ENCODE data around the gene EEF1AKMT3.
A peak's percentile ranks its signal among the peaks of the same experiment; 100 is the strongest.
"Not testable (repeated sequence)": the region's sequence is repeated elsewhere in the genome, so short reads cannot be mapped to it uniquely, and the experiment has no call there.

Gene EEF1AKMT3

DNA sequence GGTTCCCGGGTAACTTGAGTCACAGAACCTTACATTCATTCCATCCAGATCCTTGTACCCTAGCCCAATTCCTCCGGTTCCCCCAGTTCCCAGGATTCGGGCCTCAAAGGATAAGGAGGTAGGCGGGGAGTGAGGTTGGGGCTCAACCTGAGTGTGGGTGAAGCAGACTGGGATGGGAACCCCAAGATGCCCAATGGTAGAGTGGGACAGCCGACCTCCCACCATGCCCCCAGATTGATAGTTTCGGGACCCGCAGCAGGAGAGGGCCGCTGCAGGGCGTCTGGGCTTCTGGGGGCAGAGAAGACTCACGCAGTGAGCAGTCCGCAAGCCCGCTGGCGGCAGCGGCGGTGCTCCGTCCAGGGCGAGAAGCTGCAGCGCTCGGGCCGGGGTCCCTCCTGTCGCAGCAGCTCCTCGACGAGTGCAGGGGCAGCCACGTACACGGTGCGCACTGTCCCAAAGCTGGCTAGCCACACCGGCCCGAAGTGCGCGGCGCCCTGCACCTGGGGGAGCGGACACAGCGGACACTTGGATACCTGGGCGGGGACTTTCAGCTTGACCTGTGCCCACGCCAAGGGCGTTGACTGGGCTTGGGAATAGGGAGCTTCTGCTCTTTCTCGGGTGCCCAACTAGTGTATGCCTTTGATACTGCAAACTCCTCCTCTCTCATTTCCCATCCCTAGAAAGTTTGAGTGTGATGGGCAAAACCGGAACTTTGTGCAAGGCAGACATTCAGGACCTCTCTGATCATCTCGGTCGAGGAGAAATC lies 6.5 kb upstream of the EEF1AKMT3 start:
- DNase-seq (ENCODE audit: low spot score): no peak

DNA sequence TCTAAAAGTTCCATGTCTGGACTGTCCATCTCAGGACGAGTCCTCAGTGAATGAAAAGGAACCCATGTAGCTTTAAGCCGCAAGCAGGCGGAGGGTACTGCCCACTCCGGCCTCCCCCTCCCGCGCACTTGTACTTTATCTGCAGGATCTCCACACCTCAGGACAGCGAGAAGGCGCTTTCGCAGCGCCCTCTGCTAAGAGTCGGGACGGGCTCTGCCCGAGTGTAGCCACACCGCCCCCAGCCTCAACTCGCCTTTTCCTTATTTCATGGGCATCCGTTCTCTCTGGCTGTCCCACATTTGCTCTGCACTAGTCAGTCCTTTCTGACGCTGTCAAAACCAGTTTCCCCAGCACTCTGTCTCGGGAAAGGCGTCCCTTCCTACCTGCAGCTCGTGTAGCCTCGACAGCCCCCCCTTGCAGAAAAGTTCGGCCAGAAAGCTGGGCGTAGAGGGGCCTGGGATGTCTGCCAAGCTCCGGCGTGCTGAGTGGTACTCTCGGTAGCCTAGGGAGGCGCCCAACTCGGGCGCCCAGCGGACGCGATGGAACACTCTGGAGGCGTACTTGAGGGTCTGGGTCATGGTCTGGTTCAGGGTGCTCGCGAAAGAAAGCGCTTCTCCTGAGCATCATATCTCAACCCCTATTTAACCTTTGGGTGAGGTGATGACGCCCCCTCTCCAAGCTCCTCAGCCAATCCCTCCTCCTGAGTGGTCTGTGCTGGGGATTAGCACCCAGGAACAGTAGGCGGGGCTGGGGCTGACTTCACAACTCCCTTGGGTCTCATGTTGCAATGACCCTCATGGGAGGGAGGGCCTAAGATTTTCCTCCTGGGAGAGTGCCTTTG lies 5.7 kb upstream of the EEF1AKMT3 start, which contains the start of gene CYP27B1:
Gene CYP27B1, minus strand, starts transcription at position 615 of the 841 bp plus-strand sequence. Its CDS starts 37 bp downstream, at position 578.
- DNase-seq (ENCODE audit: low spot score): no peak

DNA sequence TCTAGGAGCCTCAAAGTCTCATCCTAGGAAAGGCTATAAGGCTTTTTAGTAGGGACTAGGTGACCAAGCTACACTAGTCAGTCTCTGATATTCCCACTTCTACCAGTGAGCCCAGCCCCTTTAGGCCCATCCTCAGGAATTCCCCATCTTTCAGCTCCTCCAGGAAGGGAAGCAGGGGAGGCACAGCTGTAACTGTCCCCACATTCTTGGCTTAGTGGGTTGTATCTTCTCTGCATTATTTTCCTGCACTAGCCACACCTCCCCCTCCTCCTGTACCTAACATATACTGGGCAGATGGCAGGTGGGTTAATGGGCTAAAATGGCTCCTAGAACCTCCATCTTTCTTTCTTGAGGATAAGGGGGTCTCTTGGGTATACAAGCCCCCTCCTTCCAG lies 5.1 kb upstream of the EEF1AKMT3 start:
- no peak for DNase-seq (ENCODE audit: low spot score)

DNA sequence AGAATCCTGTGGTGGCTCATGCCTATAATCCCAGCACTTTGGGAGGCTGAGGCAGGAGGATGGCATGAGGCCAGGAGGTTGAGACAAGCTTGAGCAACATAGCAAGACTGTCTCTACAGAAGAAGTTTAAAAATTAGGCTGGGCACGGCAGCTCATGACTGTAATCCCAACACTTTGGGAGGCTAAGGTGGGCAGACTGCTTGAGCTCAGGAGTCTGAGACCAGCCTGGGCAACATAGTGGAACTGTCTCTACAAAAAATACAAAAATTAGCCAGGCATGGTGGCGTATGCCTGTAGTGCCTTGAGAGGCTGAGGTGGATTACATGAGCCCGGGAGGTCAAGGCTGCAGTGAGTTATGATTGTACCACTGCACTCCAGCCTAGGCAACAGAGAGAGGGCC lies 4.5 kb upstream of the EEF1AKMT3 start:
- DNase-seq (ENCODE audit: low spot score): no peak

DNA sequence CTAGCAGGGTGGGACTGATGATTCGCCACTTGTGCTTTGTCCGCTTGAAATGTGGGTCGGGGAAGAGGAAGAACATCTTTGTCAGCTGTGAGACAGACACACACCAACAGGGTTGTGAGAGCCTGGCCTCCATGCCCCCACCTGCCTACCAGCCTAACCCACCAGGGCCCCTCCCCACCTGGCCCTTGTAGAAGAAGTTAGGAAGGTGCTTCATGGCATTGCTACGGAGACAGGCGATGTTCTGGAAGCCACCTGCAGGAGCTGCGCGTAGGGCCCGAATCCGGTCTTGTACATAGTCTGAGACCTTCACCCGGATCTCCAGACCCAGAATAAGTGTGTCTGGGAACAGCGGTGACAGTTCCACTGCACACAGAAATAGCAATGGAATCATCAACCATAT lies 2.8 kb upstream of the EEF1AKMT3 start:
- no peak for DNase-seq (ENCODE audit: low spot score)

DNA sequence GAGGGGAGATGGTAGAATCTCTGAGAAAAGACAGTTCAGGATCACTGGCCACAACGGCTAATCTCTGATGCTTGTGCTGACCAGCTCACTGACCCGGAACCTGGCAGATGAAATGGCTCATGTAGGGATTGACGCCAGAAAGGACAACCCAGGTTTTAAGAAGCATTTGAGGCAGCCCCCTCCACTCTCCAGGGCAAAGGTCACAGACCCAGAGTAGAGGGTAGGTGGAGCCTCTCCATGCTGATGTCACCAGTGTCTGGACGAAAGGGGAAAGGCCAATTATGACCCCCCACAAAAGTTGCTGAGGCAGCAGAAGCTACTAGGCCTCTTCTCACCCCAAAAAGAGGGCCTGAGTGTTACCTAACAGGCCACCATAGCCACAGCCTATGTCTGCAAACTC lies 1.7 kb upstream of the EEF1AKMT3 start:
- no peak for DNase-seq (ENCODE audit: low spot score)

DNA sequence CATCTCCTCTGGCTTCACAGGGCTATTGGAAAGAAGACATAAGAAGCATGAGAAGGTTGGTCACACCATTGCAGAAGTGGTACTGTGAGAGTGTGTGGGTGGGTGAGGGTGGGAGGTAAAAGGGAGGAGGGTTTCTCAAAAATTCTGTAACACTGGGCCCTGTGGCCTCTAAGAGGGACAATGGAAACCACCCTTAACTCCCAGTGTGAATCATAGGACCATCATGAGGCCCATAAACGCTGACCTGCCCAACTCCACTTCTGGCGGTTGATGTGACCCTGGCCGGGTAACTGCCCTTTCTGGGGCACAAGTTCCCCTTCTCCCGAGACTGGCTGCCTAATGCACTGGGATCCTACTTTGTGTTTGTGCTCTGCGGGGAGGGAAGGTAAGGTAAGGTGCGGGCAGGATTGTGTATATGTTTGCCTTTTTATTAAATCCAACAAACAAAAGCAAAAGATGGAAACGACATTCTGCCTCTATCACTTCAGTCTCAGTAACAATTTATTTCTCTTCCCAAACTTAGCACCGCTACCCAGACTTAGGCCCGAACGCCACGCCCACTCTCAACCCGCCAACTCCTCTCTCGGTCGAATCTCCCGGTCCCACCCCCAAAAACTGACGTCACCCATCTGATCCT lies 1.1 kb upstream of the EEF1AKMT3 start:
- peak; percentile 75 for DNase-seq (ENCODE audit: low spot score)

DNA sequence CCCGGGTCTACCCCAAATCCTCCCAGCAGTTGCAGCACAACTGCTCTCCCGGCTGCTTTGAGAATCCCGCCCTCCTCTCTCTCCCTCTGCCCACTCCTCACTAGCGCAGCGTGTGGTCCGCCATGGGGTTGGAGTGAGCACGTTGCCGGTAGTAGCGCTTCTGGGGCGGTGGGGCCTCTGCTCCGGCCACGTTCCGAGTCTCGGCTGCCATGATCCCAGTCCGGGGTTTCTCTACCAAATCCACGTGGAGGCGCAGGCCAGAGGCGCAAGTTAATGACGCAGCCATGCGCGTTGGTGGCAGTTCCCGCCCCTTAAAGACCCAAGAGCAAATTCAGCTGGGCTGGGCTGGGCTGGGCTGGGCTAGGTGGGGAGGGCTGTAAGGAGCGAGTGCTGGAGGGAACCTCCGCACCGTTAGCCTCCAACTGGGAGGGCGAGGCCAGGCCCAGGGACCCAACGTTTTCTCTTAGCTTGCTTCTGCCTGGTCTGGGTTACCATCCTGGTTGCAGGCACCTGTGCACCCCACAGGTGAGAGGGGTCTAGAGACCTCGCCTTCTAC lies 463 bp upstream of the EEF1AKMT3 start, which contains the start of gene METTL1:
Gene METTL1, minus strand, starts transcription at position 233 of the 556 bp plus-strand sequence. Its CDS starts 22 bp downstream, at position 211.
- peak; percentile 90 for DNase-seq (ENCODE audit: low spot score)

DNA sequence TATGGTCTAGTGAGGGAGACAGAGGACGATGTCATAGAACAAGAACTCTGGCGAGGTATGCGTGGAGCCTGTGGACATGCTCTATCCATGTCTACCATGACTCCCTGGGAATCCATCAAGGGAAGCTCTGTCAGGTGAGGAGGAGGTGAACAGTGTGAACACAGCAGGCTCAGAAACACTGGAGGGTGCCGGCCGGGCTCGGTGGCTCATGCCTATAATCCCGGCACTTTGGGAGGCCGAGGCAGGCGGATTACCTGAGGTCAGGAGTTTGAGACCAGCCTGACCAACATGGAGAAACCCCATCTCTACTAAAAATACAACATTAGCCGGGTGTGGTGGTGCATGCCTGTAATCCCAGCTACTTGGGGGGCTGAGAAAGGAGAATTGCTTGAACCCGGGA lies 2.2 kb downstream of the EEF1AKMT3 start:
- DNase-seq (ENCODE audit: low spot score): not testable (repeated sequence)

DNA sequence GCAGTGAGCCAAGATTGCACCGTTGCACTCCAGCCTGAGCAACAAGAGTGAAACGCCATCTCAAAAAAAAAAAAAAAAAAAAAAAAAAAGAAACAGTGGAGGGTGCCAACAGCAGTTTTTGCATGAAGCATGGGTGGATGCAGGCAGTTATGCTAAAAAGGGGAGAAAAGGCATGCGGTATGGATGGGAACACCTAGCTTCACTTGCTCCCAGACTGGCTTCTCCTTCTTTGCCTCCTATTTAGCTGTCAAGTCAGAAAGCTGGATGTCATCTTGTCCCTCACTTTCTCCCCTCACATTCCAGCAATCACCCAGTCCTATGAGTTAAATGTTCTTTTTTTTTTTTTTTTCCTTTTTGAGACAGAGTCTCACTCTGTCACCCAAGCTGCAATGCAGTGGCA lies 2.6 kb downstream of the EEF1AKMT3 start:
- no peak for DNase-seq (ENCODE audit: low spot score)

DNA sequence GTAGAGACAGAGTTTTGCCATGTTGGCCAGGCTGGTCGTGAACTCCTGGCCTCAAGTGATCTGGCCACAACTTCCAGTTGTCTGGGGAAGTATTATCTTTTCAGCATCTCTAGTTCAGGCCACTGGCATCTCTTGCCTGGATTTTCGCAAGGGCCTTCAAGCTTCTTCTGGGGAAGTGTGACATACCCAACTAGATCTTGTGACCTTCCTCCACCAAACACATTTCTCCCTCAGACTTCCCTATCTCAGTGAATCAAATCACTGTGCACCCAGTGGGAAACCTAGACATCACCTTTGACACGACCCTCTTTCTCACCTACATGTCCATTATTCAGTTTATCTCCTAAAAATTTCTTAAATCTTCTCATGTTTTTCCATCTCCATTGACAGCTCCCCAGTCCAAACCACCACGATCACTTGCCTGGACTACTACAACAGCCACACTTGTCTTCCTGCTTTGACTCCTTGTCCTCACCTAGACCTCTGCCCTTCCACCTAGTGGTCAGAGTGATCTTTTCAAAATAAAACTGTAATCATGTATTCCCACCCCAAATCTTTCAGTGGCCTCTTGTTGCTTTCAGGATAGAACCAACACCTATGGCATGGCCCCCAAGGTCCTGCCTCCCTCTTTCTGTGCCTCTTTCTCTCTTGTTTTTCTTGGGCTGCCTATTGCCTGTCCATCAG lies 3.3 kb downstream of the EEF1AKMT3 start:
- DNase-seq (ENCODE audit: low spot score): no peak

DNA sequence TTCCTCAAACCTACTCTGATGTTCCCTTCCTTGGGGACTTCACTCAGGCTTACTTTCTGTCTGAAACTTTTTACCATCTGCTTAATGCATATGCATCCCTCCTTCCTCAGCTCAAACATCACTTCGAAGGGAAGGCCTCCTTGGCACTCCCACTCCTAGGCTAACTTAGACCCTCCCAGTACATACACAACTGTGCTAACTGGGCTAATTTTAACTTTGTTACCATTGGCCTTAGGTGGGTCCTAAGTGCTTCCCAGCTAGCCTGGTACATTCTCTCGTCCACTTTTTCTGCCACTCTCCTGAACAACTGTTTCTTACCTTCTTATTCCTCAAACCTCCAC lies 3.8 kb downstream of the EEF1AKMT3 start:
- DNase-seq (ENCODE audit: low spot score): no peak

DNA sequence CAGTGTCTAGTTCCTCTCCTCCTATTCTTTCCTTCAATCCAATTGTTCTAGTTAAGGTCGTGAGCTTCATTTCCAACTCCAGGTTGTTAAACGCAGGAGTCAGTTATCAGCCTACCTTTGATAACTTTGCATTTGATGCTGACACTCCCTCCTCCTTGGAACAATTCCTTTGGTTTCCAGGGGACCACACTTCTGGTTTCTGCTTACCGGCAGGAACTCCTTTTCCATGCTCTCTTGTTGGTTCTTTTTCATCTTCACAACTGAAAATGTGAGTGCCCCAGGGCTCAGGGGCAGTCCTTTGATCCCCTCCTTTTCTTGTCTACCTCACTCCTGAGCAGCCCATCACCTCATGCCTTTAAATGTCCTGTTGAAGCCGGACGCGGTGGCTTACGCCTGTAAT lies 5.0 kb downstream of the EEF1AKMT3 start:
- DNase-seq (ENCODE audit: low spot score): no peak

DNA sequence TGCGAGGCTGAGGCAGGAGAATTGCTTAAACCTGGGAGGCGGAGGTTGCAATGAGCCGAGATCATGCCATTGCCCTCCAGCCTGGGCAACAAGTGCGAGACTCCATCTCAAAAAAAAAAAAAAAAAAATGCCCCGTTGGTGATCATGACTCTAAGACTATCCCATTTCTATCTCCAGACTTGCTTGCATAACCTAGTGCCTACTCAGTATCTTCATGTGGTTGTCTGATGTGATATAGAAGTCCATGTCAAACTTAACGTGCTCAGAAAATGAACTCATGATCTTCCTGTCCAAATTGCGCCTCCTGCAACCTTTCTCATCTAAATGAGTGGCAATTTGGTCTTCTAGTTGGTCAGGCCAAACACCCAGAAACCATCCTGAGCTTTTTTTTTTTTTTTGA lies 5.5 kb downstream of the EEF1AKMT3 start:
- DNase-seq (ENCODE audit: low spot score): no peak

DNA sequence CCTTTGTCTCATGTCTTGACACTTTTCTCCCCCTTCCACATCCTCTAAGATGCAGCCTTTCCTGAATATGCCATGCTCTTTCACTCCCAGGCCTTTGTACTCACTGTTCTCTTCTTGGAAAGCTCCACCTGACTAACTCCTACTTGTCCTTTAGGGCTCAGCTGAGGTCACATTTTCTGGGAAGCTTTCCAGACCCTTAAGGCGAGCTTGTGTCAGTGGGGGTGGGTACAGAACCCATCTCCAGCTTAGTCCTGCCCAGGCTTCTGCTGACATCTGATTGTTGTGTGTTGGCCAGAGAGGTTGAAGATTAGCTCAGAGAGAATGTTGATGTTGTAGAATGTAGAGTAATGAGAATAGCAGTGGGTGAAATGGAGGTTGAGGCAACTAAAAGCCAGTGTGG lies 7.3 kb downstream of the EEF1AKMT3 start:
- DNase-seq (ENCODE audit: low spot score): no peak

DNA sequence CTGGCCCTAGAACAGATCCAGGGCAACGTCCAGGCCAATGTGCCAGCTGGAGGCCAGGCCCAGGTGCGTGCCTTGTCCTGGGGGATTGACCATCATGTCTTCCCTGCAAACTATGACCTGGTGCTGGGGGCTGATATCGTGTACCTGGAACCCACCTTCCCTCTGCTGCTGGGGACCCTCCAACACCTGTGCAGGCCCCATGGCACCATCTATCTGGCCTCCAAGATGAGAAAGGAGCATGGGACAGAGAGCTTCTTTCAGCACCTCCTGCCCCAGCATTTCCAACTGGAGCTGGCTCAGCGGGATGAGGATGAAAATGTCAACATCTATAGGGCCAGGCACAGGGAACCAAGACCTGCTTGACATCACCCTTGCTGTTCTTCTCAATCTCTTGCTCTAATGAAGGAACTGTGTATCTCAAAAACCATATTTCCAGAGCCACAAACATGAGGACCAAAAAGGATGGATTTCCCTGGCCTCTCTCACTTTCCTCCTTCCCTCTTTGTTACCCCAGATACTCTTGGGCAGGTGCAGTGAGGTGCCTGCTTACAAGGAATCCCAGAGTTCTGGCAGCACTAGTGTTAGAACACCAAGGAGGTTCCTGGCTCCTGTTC lies 8.0 kb downstream of the EEF1AKMT3 start:
- DNase-seq (ENCODE audit: low spot score): no peak

DNA sequence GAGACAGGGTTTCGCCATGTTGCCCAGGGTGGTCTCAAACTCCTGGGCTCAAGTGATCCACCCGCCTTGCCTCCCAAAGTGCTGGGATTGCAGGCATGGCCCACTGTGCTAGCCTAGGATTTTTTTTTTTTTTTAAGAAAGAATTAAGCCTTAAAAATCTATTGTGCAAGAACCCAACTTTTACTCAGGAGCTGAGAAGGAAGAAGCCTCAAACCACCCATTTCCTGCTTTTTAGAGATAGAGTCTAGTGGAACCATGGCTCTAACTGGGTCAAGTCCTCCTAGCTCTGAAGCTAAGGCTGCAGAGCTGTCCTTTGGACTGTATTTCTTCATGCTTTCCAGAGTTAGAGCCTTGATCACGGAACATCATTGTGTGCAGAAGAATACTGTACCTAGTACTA lies 8.8 kb downstream of the EEF1AKMT3 start:
- no peak for DNase-seq (ENCODE audit: low spot score)

DNA sequence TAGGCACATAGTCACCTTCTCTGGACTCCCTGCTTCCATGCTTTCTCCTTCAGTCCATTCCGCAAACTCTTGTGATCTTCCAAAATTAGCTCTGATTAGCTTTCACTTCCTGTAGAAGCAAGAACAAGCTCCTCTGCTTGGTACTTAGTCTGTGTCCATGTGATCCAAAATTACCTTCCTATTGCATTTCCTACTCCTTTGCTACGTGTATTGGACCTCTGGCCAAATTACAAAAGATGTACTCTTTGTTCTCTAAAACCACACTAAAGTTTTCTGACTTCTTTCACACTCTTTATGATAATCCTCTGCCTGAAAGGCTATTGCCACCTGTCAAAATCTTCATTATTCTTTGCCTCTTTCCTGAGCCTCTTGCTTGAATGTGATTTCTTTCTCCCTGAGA lies 9.4 kb downstream of the EEF1AKMT3 start:
- no peak for DNase-seq (ENCODE audit: low spot score)

DNA sequence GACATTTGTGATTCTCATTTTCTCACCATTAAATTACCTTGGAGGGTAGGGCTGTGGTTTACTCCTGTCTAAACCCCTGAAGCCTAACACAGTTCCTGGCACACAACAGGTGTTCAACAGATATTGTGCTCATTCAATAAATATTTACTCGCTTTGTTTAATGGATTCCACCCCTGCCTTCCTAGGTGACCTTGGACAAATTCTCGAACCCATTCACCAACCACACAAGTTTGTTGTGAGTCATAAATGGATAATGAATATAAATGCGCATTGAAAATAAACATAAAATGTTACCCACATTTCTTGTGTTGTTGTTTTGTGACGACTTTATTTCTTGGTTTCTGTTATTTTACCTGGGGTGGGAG lies 9.8 kb downstream of the EEF1AKMT3 start:
- DNase-seq (ENCODE audit: low spot score): no peak

DNA sequence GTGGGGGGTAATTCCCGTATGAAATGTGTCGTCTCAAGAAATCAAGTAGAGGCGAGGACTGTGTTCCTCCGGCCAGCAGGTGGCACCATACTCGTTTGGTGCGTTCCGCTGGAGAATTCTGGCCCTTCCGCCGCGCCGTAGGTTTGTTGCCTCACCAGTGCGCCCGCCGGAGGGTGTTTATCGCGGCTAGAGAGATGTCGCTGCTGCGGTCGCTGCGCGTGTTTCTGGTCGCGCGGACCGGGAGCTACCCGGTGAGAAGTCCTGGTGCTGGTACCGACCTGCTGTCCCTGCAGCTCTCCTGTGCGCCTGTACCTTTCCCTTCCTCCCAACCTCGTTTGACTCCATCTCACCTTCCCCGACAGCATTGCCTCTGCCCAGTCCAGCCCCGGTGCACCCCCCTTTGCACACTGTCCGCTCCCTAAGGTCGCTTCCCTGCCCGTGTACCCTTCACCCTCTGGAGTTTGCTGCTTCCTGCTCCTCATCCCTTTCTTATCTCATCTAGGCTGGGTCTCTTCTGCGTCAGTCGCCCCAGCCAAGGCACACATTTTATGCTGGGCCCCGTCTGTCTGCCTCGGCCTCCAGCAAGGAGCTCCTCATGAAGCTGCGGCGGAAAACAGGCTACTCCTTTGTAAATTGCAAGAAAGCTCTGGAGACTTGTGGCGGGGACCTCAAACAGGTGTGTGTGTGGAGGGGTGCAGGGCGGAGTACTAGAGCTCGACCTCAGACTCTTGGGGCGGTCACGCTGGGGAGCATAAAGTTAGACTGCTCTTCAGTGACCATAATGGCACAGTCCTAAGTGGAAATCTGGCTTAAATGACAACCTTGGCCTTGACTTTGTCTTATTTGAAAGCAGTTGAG lies 10.4 kb downstream of the EEF1AKMT3 start, which contains the start of gene TSFM:
Gene TSFM, plus strand, starts transcription at position 180 of the 858 bp plus-strand sequence. Its CDS starts 15 bp downstream, at position 195.
- peak; percentile 97 for DNase-seq (ENCODE audit: low spot score)

DNA sequence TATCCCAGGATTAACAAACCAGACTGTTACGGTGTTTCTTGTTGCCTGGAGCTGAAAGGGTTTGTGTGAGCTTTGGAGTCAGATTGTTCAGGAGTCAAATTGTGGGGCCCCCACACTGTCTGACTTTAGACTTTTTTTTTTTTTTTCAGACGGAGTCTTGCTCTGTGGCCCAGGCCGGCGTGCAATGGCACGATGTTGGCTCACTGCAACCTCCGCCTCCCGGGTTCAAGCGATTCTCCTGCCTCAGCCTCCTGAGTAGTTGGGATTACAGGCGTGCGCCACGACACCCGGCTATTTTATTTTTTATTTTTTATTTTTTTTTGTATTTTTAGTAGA lies 11.0 kb downstream of the EEF1AKMT3 start:
- DNase-seq (ENCODE audit: low spot score): no peak

Measured in CD4-positive, alpha-beta T cell treated with Interleukin-15 for 4 hours (primary cell).